HepG2 (cell line): Measurements from ENCODE around the gene TPO. TPM values are rescaled to one million over a fixed set of nuclear protein-coding genes. Genes with fewer than 3 reads are reported as not detected.

Source experiments
- ATAC-seq: fragments of 200-7000 bp; cut with Tn5 transposase; 3 replicates; pipeline ENCODE4 v1.9.1; 2020; ENCODE audit warnings: mild to moderate bottlenecking, moderate library complexity
- BruUV-seq: library from RNA; stranded (reverse); fragments of 400-500 nt; replicated peaks from 2 replicates; lab custom pipeline; 2021; lab: Mats Ljungman, UMichigan
- CTCF ChIA-PET: fragments of 300-600 bp; formaldehyde crosslinking; extraction: SDS; loops from one replicate; lab custom pipeline; 2021; ENCODE audit warnings: low total read pairs, inconsistent platforms, low intra/inter-chr PET ratio; lab: Yijun Ruan, JAX
- POLR2A ChIA-PET: fragments of 350-600 bp; sonication (Branson Sonifier 250); formaldehyde crosslinking; loops from one replicate; lab custom pipeline; 2020; ENCODE audit warnings: antibody characterized with exemption, inconsistent platforms; lab: Yijun Ruan, JAX
- DNase-seq: peaks from one replicate; pipeline ENCODE4 v3.0.0-alpha.2; 2015; ENCODE audit warnings: low spot score
- FAIRE-seq: peaks from 3 replicates; lab custom pipeline; 2011; peaks lifted over from hg19 to GRCh38; lab: Jason Lieb, UNC
- H2AFZ ChIP-seq: one replicate; pipeline ENCODE4 v1.6.1; 2011; ENCODE audit warnings: low read length, inconsistent platforms
- H3K27ac ChIP-seq: fragments of 300-600 bp; 3 replicates; pipeline ENCODE4 v1.8.0; 2011; ENCODE audit warnings: mixed run types, mild to moderate bottlenecking, mixed read lengths, low read length, inconsistent platforms; ENCODE audit not compliant: insufficient read depth; ENCODE audit errors: extremely low read length
- H3K27me3 ChIP-seq, 2 experiments: fragments of 200-600 bp in 1 of 2; 2 replicates in 1 of 2; 3 replicates in 1 of 2; pipeline versions ENCODE4 v1.6.0 to v1.8.0; 2011; ENCODE audit warnings: low read length in 2 of 2, mild to moderate bottlenecking in 2 of 2, moderate library complexity in 2 of 2, inconsistent platforms in 1 of 2; ENCODE audit not compliant: insufficient read depth in 2 of 2, control insufficient read depth in 1 of 2
- H3K36me3 ChIP-seq, 2 experiments: fragments of 200-600 bp in 1 of 2; replicated peaks in 1 of 2; 2 replicates in 1 of 2; 3 replicates in 1 of 2; pipeline versions ENCODE4 v1.5.1 to v1.8.0; 2011; ENCODE audit warnings: low read length in 2 of 2, inconsistent platforms in 1 of 2; ENCODE audit not compliant: insufficient read depth in 2 of 2, control insufficient read depth in 1 of 2
- H3K4me1 ChIP-seq: 2 replicates; pipeline ENCODE4 v1.5.1; 2012; ENCODE audit warnings: low read length, inconsistent platforms; ENCODE audit not compliant: insufficient read depth
- H3K4me2 ChIP-seq: 2 replicates; pipeline ENCODE4 v1.6.0; 2011; ENCODE audit warnings: low read depth, low read length, inconsistent platforms
- H3K4me3 ChIP-seq, 3 experiments: fragments of 200-600 bp in 1 of 3; sonication (generic), shearing (Covaris generic) in 1 of 3; replicated peaks in 1 of 3; 2 replicates each; pipeline ENCODE4 v1.5.1; 2011 to 2016; ENCODE audit warnings: low read length in 3 of 3, inconsistent platforms in 2 of 3, low read depth in 2 of 3, mild to moderate bottlenecking in 2 of 3, control low read depth in 1 of 3, mixed read lengths in 1 of 3; ENCODE audit not compliant: insufficient read depth in 1 of 3
- H3K79me2 ChIP-seq: one replicate; pipeline ENCODE4 v1.6.1; 2011; ENCODE audit warnings: low read length, inconsistent platforms; ENCODE audit not compliant: insufficient read depth
- H3K9ac ChIP-seq: 2 replicates; pipeline ENCODE4 v1.6.0; 2011; ENCODE audit warnings: mild to moderate bottlenecking, low read depth, low read length, inconsistent platforms; ENCODE audit not compliant: insufficient read depth
- H3K9me3 ChIP-seq: 2 replicates; pipeline ENCODE4 v1.5.1; 2012; ENCODE audit warnings: mild to moderate bottlenecking, low read length
- H4K20me1 ChIP-seq: 2 replicates; pipeline ENCODE4 v1.6.0; 2011; ENCODE audit warnings: inconsistent platforms, mild to moderate bottlenecking, low read length, moderate library complexity; ENCODE audit not compliant: insufficient read depth
- CERS6 ChIP-seq: sonication (generic); formaldehyde crosslinking; IDR thresholded peaks from 2 replicates; pipeline ENCODE4 v1.5.0; 2020; ENCODE audit warnings: missing genetic modification reagents
- E2F1 ChIP-seq: sonication (generic); formaldehyde crosslinking; IDR thresholded peaks from 2 replicates; pipeline ENCODE4 v1.5.0; 2020; ENCODE audit warnings: missing genetic modification reagents
- FOSL1 ChIP-seq: sonication (generic); formaldehyde crosslinking; IDR thresholded peaks from 2 replicates; pipeline ENCODE4 v1.9.0; 2021; ENCODE audit warnings: missing genetic modification reagents, borderline replicate concordance
- HINFP ChIP-seq: sonication (generic); formaldehyde crosslinking; IDR thresholded peaks from 2 replicates; pipeline ENCODE4 v1.4.0; 2020; ENCODE audit warnings: low read depth, mild to moderate bottlenecking, missing genetic modification reagents
- KAT2B ChIP-seq: fragments of 150-350 bp; IDR thresholded peaks from 2 replicates; pipeline ENCODE4 v1.6.1; 2014; ENCODE audit warnings: low read depth, low read length, borderline replicate concordance
- PHF20 ChIP-seq: sonication (generic); formaldehyde crosslinking; IDR thresholded peaks from 2 replicates; pipeline ENCODE4 v1.5.0; 2020; ENCODE audit warnings: mild to moderate bottlenecking, missing genetic modification reagents
- ZNF253 ChIP-seq: sonication (generic); formaldehyde crosslinking; IDR thresholded peaks from 2 replicates; pipeline ENCODE4 v1.8.0; 2022; ENCODE audit warnings: mild to moderate bottlenecking, missing genetic modification reagents, borderline replicate concordance
- ZNF598 ChIP-seq: sonication (generic); formaldehyde crosslinking; IDR thresholded peaks from 2 replicates; pipeline ENCODE4 v1.5.1; 2020; ENCODE audit warnings: mild to moderate bottlenecking, missing genetic modification reagents, borderline replicate concordance
- WGBS: methylation state at CpG from one replicate; pipeline ENCODE4 v1.1.6; 2017; ENCODE audit warnings: low lambda C conversion rate; 5-methylcytosine and 5-hydroxymethylcytosine counted together
- in situ Hi-C: cut with HindIII; loops from 2 replicates; pipeline ENCODE4 v1.10.0; 2017; ENCODE audit warnings: low pct_unique_long_range_greater_than_20kb; ENCODE audit not compliant: extremely low pct_ligation_motif_present
- intact Hi-C: fragments of 100-400 bp; cut with micrococcal nuclease; formaldehyde crosslinking; loops from one replicate; pipeline ENCODE4 v1.10.0; 2022; ENCODE audit not compliant: unreplicated experiment
- polyA plus RNA-seq, 8 experiments: library from polyadenylated mRNA; depleted of rRNA in 3 of 8; stranded (reverse) in 7 of 8; unstranded in 1 of 8; fragments of >200 nt; fragmentation: Illumina TruSeq in 4 of 8; extraction: Trizol in 4 of 8; gene quantifications; 2 replicates each; pipeline versions ENCODE4 v1.2.1 to v1.2.3, GENCODE V29; 2011 to 2016; ENCODE audit warnings: low read depth in 4 of 8, missing spikeins in 1 of 8, mixed read lengths in 1 of 8; ENCODE audit not compliant: insufficient read depth in 1 of 8
- total RNA-seq, 5 experiments: library from RNA; depleted of rRNA; stranded (reverse); fragments of >200 nt; fragmentation: Illumina TruSeq; extraction: Trizol; gene quantifications; 2 replicates each; pipeline ENCODE4 v1.2.3, GENCODE V29; 2016; ENCODE audit warnings: low read depth in 1 of 5
- TF ChIP-seq, protein P1 (sequence below): sonication (generic); formaldehyde crosslinking; IDR thresholded peaks from 2 replicates; pipeline ENCODE4 v1.4.0; 2020; ENCODE audit warnings: mild to moderate bottlenecking, missing genetic modification reagents

The TPO gene
- total and polyA plus RNA-seq, 2 of the 13 experiments (the other 11 are each of a cell fraction or from before 2014, with no cell fraction given), result not detected

- TF ChIP-seq, protein P1, sequence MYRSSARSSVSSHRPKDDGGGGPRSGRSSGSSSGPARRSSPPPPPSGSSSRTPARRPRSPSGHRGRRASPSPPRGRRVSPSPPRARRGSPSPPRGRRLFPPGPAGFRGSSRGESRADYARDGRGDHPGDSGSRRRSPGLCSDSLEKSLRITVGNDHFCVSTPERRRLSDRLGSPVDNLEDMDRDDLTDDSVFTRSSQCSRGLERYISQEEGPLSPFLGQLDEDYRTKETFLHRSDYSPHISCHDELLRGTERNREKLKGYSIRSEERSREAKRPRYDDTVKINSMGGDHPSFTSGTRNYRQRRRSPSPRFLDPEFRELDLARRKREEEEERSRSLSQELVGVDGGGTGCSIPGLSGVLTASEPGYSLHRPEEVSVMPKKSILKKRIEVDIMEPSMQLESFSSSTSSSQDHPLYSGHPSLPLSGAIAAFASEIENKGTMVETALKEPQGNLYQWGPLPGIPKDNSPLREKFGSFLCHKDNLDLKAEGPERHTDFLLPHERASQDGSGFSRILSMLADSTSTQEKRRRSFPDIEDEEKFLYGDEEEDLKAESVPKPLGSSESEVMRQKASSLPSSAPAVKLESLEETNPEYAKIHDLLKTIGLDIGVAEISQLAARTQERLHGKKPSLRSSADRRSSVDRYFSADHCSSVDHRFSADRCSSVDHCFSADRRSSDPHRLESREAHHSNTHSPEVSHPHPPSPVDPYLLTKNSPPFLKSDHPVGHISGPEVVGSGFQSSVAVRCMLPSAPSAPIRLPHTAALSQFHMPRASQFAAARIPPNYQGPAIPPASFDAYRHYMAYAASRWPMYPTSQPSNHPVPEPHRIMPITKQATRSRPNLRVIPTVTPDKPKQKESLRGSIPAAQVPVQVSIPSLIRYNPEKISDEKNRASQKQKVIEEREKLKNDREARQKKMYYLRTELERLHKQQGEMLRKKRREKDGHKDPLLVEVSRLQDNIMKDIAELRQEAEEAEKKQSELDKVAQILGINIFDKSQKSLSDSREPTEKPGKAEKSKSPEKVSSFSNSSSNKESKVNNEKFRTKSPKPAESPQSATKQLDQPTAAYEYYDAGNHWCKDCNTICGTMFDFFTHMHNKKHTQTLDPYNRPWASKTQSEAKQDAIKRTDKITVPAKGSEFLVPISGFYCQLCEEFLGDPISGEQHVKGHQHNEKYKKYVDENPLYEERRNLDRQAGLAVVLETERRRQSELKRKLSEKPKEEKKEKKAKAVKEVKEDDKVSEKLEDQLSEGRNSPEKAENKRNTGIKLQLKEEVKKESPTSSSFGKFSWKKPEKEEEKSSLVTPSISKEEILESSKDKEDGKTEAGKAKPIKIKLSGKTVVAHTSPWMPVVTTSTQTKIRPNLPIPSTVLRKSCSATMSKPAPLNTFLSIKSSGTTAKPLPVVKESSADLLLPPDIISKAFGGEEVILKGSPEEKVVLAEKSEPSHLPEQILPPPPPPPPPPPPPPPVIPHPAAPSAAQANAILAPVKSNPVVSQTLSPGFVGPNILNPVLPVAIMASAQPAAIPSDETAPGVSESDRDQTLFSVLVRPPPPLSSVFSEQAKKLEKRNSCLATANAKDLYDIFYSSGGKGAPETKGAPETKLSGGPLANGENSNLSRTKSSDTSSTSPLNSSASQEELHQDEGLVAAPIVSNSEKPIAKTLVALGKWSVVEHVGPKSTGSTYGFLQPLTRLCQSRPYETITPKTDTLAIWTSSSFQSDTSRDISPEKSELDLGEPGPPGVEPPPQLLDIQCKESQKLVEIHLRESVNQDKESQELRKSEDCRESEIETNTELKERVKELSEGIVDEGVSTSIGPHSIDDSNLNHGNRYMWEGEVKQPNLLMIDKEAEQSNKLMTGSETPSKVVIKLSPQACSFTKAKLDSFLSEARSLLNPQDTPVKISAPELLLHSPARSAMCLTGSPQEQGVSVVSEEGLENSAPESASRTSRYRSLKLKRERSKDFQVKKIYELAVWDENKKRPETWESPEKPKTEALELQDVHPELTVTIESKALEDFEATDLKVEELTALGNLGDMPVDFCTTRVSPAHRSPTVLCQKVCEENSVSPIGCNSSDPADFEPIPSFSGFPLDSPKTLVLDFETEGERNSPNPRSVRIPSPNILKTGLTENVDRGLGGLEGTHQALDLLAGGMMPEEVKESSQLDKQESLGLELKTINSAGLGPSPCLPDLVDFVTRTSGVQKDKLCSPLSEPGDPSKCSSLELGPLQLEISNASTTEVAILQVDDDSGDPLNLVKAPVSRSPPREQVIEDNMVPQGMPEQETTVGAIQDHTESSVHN (CRISPR knock-in tag), result no peak
Observed at GRCh38 chr2:1502891-1503304, 89.6 kb downstream of the TPO start (continued).

GRCh38 chr2:1503471-1504310 is 90.4 kb downstream of the TPO start:
- FAIRE-seq, result no peak
- no peak; the same call in 1 of the 3 replicates for ATAC-seq
- no TSS peak for BruUV-seq
- no peaks in the 10 kb centered on the region; the same call in 1 of the 2 replicates for H4K20me1 ChIP-seq
- POLR2A ChIA-PET, result no interaction called here
- H3K9me3 ChIP-seq, result no peaks in the 10 kb centered on the region
- CTCF ChIA-PET, result no interaction called here
- H3K27me3 ChIP-seq, result peaks cover 3 to 59% of the 10 kb centered on the region in 2 experiments
- no peak overlapping the region for H3K4me2 ChIP-seq
- no peaks in the 10 kb centered on the region for H3K79me2 ChIP-seq
- H3K9ac ChIP-seq, result no peak overlapping the region
- in situ Hi-C loops (no loop called here), intact Hi-C loops (no loop called here)
- no peak overlapping the region for H3K27ac ChIP-seq
- no peak for DNase-seq
- H3K36me3 ChIP-seq, result no peaks in the 10 kb centered on the region
- H2AFZ ChIP-seq, result no peak overlapping the region
- no peak overlapping the region for H3K4me3 ChIP-seq
- 27% methylated on average over 23 of the region's 36 CpGs for WGBS
- H3K4me1 ChIP-seq, result no peaks in the 10 kb centered on the region
- no peak for TF ChIP-seq HINFP (CRISPR knock-in tag)
- TF ChIP-seq PHF20, result no peak
- TF ChIP-seq E2F1, result no peak
- TF ChIP-seq ZNF598 (CRISPR knock-in tag), result no peak
- TF ChIP-seq ZNF253 (CRISPR knock-in tag), result no peak
- no peak for TF ChIP-seq CERS6 (CRISPR knock-in tag)
- TF ChIP-seq FOSL1 (CRISPR knock-in tag), result no peak
- TF ChIP-seq KAT2B, result no peak
